Adrenal gland (tissue), 5 donors: ENCODE data around the gene TCTN1.

ENCODE experiments used
- CTCF ChIP-seq, 6 experiments: fragments of 450-650 bp in 4 of 6; fragments of 200-600 bp in 2 of 6; sonication (generic) in 1 of 6; IDR thresholded peaks; 1 replicate in 5 of 6; 2 replicates in 1 of 6; pipeline versions ENCODE4 v1.5.1 to v1.8.0; 2016 to 2021; ENCODE audit warnings: antibody characterized with exemption in 6 of 6, mild to moderate bottlenecking in 2 of 6, moderate library complexity in 1 of 6
- POLR2A ChIP-seq, 2 donors: fragments of 450-650 bp; IDR thresholded peaks; one replicate each; pipeline ENCODE4 v1.6.1; 2017; ENCODE audit warnings: antibody characterized with exemption in 2 of 2, mild to moderate bottlenecking in 2 of 2, moderate library complexity in 1 of 2
- donor health status: DM: no; HTN: no; CAD: no.

GRCh38 chr12:110658878-110659277 is 44.9 kb downstream of the TCTN1 start:
- no peak for TF ChIP-seq POLR2A (IDR thresholded peaks at IDR 0.05)
- no peak for TF ChIP-seq CTCF (IDR thresholded peaks at IDR 0.05)
